KOPT-K1 (cell line): ENCODE measurements around the gene ZNF2.

Source experiments
- H3K27ac ChIP-seq: fragments of 200-600 bp; sonication (generic); 2 replicates; pipeline ENCODE4 v1.5.1; 2016; ENCODE audit warnings: antibody characterized with exemption, mild to moderate bottlenecking, low read depth, low read length; ENCODE audit not compliant: poor library complexity, severe bottlenecking
- H3K36me3 ChIP-seq: fragments of 200-600 bp; sonication (generic); 2 replicates; pipeline ENCODE4 v1.5.1; 2017; ENCODE audit warnings: antibody characterized with exemption, mild to moderate bottlenecking, low read length, moderate library complexity; ENCODE audit not compliant: insufficient read depth
- H3K9me3 ChIP-seq: fragments of 200-600 bp; sonication (generic); 2 replicates; pipeline ENCODE4 v1.5.1; 2017; ENCODE audit warnings: antibody characterized with exemption, low read length, mild to moderate bottlenecking; ENCODE audit not compliant: insufficient read depth, poor library complexity, severe bottlenecking

Gene ZNF2

GRCh38 chr2:95165371-95166064 is at the start of gene ZNF2:
Gene ZNF2, plus strand, starts transcription at chr2:95165809. Its CDS starts 10,418 bp downstream, at chr2:95176227.
- Histone ChIP-seq H3K27ac (peak within 1 kb of the TSS; percentile 92), H3K36me3 (no peaks in the 10 kb centered on the region), H3K9me3 (no peaks in the 10 kb centered on the region)

- Histone ChIP-seq H3K9me3 (no peaks in the 10 kb centered on the region), H3K27ac (peak overlapping the region; percentile 94), H3K36me3 (peaks cover 36% of the 10 kb centered on the region)
Measured at GRCh38 chr2:95121093-95121406, 44.6 kb upstream of the ZNF2 start.

- Histone ChIP-seq H3K27ac (peak within 1 kb of the TSS; percentile 94), H3K36me3 (peaks cover 32% of the 10 kb centered on the region), H3K9me3 (no peaks in the 10 kb centered on the region)
Measured at GRCh38 chr2:95121407-95122196, 44.0 kb upstream of the ZNF2 start, which contains the start of gene MRPS5. Gene MRPS5, minus strand, starts transcription at chr2:95121808. Its CDS starts 17 bp downstream, at chr2:95121791.

GRCh38 chr2:95122197-95122551 is 43.4 kb upstream of the ZNF2 start:
- H3K27ac ChIP-seq = peak overlapping the region; percentile 94
- H3K36me3 ChIP-seq = peaks cover 26% of the 10 kb centered on the region

GRCh38 chr2:95138702-95139101 is 26.9 kb upstream of the ZNF2 start:
- H3K9me3 ChIP-seq = peaks cover 56% of the 10 kb centered on the region
- no peak overlapping the region for H3K27ac ChIP-seq
- no peaks in the 10 kb centered on the region for H3K36me3 ChIP-seq

More at GRCh38 chr2:95122197-95122551, 43.4 kb upstream of the ZNF2 start:
- H3K9me3 ChIP-seq = no peaks in the 10 kb centered on the region

- no peak overlapping the region for H3K27ac ChIP-seq
- H3K36me3 ChIP-seq = no peaks in the 10 kb centered on the region
- H3K9me3 ChIP-seq = peaks cover 87% of the 10 kb centered on the region
Measured at GRCh38 chr2:95143838-95144237, 21.8 kb upstream of the ZNF2 start.

- Histone ChIP-seq H3K36me3 (no peaks in the 10 kb centered on the region; the same call in 1 of the 2 replicates), H3K9me3 (peaks cover 83% of the 10 kb centered on the region), H3K27ac (no peak overlapping the region)
Measured at GRCh38 chr2:95149397-95149984, 16.1 kb upstream of the ZNF2 start.

- Histone ChIP-seq H3K27ac (no peak overlapping the region), H3K36me3 (no peaks in the 10 kb centered on the region), H3K9me3 (no peaks in the 10 kb centered on the region)
Measured at GRCh38 chr2:95158441-95158840, 7.2 kb upstream of the ZNF2 start.

GRCh38 chr2:95158891-95159619 is 6.6 kb upstream of the ZNF2 start:
- H3K36me3 ChIP-seq = no peaks in the 10 kb centered on the region
- no peaks in the 10 kb centered on the region for H3K9me3 ChIP-seq
- peak overlapping the region; percentile 43 for H3K27ac ChIP-seq

GRCh38 chr2:95159690-95160449 is 5.7 kb upstream of the ZNF2 start, which contains the start of gene ZNF514:
Gene ZNF514, minus strand, starts transcription at chr2:95159848. Its CDS starts 6,595 bp downstream, at chr2:95153253.
- no peaks in the 10 kb centered on the region for H3K36me3 ChIP-seq
- H3K27ac ChIP-seq = peak within 1 kb of the TSS; percentile 43
- H3K9me3 ChIP-seq = no peaks in the 10 kb centered on the region

GRCh38 chr2:95165030-95165370 is 609 bp upstream of the ZNF2 start:
- H3K27ac ChIP-seq = peak overlapping the region; percentile 92
- no peaks in the 10 kb centered on the region for H3K36me3 ChIP-seq
- H3K9me3 ChIP-seq = no peaks in the 10 kb centered on the region

GRCh38 chr2:95166065-95166763 is 605 bp downstream of the ZNF2 start:
- Histone ChIP-seq H3K36me3 (no peaks in the 10 kb centered on the region), H3K9me3 (no peaks in the 10 kb centered on the region), H3K27ac (peak overlapping the region; percentile 92)

GRCh38 chr2:95171902-95172301 is 6.3 kb downstream of the ZNF2 start:
- Histone ChIP-seq H3K27ac (no peak overlapping the region), H3K9me3 (no peaks in the 10 kb centered on the region), H3K36me3 (no peaks in the 10 kb centered on the region)

GRCh38 chr2:95174031-95174542 is 8.5 kb downstream of the ZNF2 start:
- Histone ChIP-seq H3K27ac (no peak overlapping the region), H3K9me3 (no peaks in the 10 kb centered on the region), H3K36me3 (no peaks in the 10 kb centered on the region)
